Myocyte (in vitro differentiated cells): ENCODE data around the gene GADD45A. TPM values are rescaled to one million over a fixed set of nuclear protein-coding genes. Genes with fewer than 3 reads are reported as not detected.

Experiments used
- DNase-seq: peaks from one replicate; pipeline ENCODE4 v3.0.0-alpha.2; 2012; ENCODE audit warnings: low read depth
- total RNA-seq: library from RNA; depleted of rRNA; stranded (reverse); fragments of >200 nt; gene quantifications from 2 replicates; pipeline ENCODE4 v1.2.3, GENCODE V29; 2014

Gene GADD45A
- total RNA-seq, 1 donor from 2014 or later: 85.0 TPM

DNA sequence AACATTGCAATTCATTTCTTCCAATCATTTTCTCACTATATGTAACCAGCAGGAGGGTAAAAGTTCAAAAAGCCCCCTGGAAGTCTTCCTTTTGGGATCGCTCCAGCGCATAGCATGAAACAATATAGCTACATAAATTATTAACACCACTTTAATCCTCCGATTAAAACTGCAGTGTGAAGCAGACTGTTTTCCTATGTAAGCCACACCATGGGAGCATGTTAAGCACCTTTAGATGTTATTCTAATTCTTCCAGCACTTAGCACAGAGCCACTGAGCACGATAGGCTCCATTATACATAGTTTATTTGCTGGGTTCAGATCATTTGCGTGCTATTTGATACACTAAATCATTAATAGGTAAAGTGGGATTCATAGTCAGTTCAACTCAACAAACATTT lies 18.4 kb upstream of the GADD45A start:
- DNase-seq: no peak

DNA sequence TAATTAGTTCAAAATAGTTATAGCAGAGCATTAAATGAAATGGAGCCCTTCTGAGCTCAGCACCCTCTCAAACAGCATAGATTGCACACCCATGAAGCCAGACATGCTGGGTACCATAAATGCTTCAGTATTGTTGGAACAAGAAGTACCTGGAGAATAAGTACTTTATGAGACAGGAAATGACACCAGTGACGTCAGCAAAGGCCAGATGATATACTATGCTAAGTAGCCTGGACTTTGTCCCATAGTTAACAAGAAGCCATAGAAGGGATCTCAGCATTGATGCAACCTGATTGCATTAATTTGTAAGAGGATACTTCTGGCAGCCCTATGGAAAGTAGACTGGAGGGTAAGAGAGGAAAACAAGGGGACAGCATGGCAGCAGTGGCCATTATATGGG lies 16.3 kb upstream of the GADD45A start:
- DNase-seq: no peak

DNA sequence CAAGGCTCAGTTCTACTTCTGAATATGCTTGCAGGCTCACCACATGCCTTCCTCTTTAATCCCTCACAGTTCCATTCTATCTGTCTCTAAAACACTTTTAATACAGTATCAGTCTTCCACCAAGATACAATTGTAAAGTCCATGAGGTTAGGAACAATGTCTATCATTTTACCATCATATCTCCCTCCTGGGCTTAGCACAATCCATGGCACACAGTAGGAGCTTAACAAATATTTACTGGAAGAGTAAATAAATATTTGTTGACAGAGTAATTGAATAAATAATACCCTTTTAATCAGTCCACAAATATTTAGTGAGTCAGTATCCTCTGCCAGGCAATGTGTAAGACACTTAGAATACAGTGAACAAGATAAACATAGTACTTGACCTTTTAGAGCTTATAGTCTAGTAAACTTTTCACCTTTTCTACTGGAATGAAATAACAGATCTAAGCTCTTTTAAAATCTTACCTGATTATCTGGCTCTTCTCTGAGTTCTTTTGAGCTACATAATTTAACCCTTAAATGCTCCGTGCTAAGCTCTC lies 12.7 kb upstream of the GADD45A start:
- DNase-seq: no peak

- DNase-seq: no peak
Observed at GRCh38 chr1:67673468-67674201, 11.4 kb upstream of the GADD45A start.

GRCh38 chr1:67674260-67675011 lies 10.6 kb upstream of the GADD45A start:
- peak; percentile 83 for DNase-seq

DNA sequence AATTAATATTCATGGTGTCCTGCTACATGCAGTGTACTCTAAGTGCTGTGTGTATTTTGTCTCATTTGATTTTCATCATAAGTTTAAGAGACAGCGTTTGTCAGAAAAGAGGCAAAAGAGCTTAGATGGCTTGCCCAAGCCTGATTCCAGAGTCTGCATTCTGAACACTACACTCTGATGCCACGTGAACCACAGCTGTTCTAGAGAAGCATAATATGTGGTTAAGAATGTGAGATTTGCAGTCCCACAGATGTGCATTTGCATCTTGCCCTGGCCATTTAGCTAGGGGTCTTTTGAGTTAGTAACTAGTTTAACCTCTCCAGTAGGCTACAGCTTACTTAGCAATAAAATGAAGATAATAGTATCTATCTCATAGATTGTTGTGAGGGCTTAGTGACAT lies 9.2 kb upstream of the GADD45A start:
- peak; percentile 78 for DNase-seq

- DNase-seq: no peak
Observed at GRCh38 chr1:67676287-67676686, 8.7 kb upstream of the GADD45A start.

DNA sequence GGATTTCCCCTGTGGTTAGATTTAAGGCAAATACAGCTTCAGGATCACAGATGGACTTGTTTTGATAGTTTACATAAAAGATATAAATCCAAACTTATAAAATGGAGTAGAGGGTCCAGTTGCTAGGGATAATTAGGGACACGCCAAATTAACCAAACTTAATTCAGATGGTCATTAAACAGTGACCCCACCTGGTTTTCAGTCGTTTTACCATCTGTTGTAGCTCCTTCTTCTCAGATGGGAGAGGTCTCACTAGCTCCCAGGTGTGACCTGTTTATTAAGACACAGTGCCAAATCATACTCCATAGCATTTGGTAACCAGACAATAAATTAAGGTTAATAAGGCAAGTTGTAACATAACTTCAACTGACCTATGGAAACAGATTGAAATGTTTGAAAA lies 8.1 kb upstream of the GADD45A start:
- no peak for DNase-seq

- DNase-seq: no peak
Observed at GRCh38 chr1:67677408-67677807, 7.6 kb upstream of the GADD45A start.

- no peak for DNase-seq
Observed at GRCh38 chr1:67677930-67678329, 7.1 kb upstream of the GADD45A start.

- no peak for DNase-seq
Observed at GRCh38 chr1:67679691-67680090, 5.3 kb upstream of the GADD45A start.

GRCh38 chr1:67680486-67680885 lies 4.5 kb upstream of the GADD45A start:
- DNase-seq: no peak

GRCh38 chr1:67682659-67683197 lies 2.3 kb upstream of the GADD45A start:
- DNase-seq: peak; percentile 64

- DNase-seq: no peak
Observed at GRCh38 chr1:67683316-67683715, 1.7 kb upstream of the GADD45A start.

- peak; percentile 63 for DNase-seq
Observed at GRCh38 chr1:67683766-67684525, 1.1 kb upstream of the GADD45A start.

- no peak for DNase-seq
Observed at GRCh38 chr1:67684526-67685066, 405 bp upstream of the GADD45A start.

DNA sequence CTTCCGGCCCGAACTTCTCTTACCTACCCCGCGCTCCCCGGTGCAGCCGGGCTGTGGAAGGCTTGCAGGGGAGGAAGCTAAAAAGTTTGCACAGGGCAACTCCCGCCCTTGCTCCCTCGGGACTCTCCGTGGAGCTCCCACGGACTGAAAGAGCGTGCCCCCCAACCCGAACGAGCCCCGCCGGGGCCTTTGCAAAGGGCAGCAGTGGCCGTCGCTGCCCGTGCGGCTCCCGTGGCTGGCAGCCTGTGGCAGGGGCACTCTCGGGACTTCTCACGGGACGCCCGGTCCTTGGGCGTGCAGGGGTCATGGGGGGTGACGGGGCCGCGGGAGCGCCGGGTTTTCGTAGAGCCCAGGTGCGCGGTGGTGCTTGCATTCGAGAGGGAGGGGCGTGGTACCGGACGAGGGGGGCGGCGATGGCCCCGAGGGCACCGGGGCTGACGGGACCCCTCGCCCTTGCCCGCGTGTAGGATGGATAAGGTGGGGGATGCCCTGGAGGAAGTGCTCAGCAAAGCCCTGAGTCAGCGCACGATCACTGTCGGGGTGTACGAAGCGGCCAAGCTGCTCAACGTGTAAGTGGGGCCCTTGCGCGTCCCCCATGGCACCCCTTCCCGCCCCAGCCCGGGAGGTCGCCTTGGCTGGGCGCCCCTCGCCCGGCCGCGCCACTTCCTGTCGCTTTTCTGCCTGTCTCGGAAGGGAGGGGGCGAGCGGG lies 711 bp downstream of the GADD45A start:
- DNase-seq: peak; percentile 57

DNA sequence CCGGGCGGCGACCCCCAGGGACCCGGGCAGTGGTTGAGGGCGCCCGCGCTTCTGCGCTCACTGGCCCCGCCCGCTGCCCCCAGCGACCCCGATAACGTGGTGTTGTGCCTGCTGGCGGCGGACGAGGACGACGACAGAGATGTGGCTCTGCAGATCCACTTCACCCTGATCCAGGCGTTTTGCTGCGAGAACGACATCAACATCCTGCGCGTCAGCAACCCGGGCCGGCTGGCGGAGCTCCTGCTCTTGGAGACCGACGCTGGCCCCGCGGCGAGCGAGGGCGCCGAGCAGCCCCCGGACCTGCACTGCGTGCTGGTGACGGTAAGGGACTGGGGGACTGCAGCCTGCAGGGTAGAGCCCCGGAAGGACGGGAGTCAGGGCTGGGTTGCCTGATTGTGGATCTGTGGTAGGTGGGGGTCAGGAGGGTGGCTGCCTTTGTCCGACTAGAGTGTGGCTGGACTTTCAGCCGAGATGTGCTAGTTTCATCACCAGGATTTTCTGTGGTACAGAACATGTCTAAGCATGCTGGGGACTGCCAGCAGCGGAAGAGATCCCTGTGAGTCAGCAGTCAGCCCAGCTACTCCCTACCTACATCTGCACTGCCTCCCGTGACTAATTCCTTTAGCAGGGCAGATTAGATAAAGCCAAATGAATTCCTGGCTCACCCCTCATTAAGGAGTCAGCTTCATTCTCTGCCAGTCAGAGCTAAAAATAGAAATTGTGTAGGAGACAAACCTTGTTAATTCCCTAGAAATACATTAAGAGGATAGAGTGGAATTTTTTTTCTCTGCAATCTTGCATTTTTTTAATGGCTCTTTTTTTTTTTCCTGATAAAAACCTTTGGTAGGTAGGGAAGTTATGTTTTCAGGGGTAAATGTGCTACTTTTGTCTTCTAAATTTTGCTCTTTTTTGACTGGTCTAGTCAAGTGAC lies 1.5 kb downstream of the GADD45A start:
- DNase-seq: peak; percentile 96

- no peak for DNase-seq
Observed at GRCh38 chr1:67687198-67687545, 2.2 kb downstream of the GADD45A start.

- no peak for DNase-seq
Observed at GRCh38 chr1:67687649-67688048, 2.6 kb downstream of the GADD45A start.
